Lower leg skin (tissue), 4 donors: ENCODE results near the gene ZNF48. TPM values are rescaled to one million over a fixed set of nuclear protein-coding genes. Genes with fewer than 3 reads are reported as not detected.

Experiments
- DNase-seq, 2 donors: peaks; one replicate each; pipeline ENCODE4 v3.0.0-alpha.2; 2019; ENCODE audit warnings: low spot score in 2 of 2
- H3K4me3 ChIP-seq: fragments of 200-600 bp; sonication (generic); 2 replicates; pipeline ENCODE4 v1.5.1; 2017; ENCODE audit warnings: mild to moderate bottlenecking, low read depth; ENCODE audit not compliant: poor library complexity, severe bottlenecking
- CTCF ChIP-seq, 3 donors: fragments of 450-650 bp; IDR thresholded peaks; one replicate each; pipeline ENCODE4 v1.5.1; 2016; ENCODE audit warnings: antibody characterized with exemption in 3 of 3, mild to moderate bottlenecking in 3 of 3, moderate library complexity in 2 of 3
- POLR2A ChIP-seq, 2 donors: fragments of 450-650 bp; IDR thresholded peaks; one replicate each; pipeline ENCODE4 v1.6.1; 2016 to 2017; ENCODE audit warnings: antibody characterized with exemption in 2 of 2, mild to moderate bottlenecking in 1 of 2, moderate library complexity in 1 of 2
- WGBS, 2 donors: methylation state at CpG; one replicate each; pipeline ENCODE4 v1.1.5; 2018; 5-methylcytosine and 5-hydroxymethylcytosine counted together
- intact Hi-C: fragments of 100-400 bp; cut with DNase I; formaldehyde crosslinking; loops from one replicate; pipeline ENCODE4 v1.15.0; 2023; ENCODE audit warnings: low total_unique reads
- total RNA-seq, 4 donors: library from RNA; depleted of rRNA; stranded (reverse); fragments of >200 nt; gene quantifications; one replicate each; pipeline ENCODE4 v1.1.0, GENCODE V29; 2016

ZNF48 gene
- total RNA-seq, 4 donors from 2014 or later, result 8.3 to 15.6 (median 10.5) TPM

DNA sequence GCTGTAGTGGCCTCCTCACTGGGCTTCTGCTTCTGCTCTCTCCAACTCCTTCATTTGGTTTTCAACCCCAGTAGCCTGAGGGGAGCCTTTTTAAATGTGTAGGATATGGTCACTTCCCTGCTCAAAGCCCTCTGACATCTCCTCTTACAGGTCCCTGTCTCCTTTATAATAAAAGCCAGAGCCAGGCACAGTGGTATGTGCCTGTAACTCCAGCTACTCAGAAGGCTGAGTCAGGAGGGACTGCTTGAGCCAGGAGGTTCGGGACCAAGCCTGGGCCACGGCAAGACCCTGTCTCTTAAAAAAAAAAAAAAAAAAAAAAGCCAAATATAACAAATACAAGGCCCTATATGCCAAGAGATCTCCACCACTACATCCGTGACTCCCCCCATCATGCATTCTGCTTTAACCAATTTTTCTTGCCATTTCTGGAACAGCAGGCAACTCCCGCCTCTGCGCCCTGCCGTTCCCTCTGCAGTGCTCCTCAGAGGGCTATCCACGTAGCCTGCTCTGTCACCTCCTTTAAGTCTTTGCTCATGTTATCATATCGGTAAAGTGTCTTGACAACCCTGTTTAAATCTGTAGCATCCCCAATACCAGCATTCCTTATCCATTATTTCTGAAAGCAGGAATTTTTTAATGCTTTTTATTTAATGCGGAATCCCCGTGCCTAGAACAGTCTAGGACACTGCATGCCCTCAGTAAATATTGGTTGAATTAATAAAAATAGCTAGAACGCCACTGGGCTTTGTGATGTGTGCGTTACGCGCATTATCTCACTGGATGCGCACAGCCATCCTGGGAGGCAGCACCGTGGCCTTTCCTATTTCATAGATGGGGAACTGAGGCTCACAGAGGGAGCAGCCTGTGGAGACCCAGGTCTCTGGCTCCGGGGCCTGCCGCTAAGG, 21.7 kb downstream of the ZNF48 start:
- intact Hi-C loops, result no loop called here
- TF ChIP-seq POLR2A (IDR thresholded peaks at IDR 0.05) (no peak), CTCF (IDR thresholded peaks at IDR 0.05) (no peak)
- WGBS, 2 donors, result 56 to 59% methylated on average over 16 to 18 of the region's 18 CpGs
- H3K4me3 ChIP-seq, result peak overlapping the region; percentile 39
- DNase-seq, result no peak

GRCh38 chr16:30417529-30418349, 22.5 kb downstream of the ZNF48 start:
- 1 to 2% methylated on average over 22 to 31 of the region's 140 CpGs for WGBS, 2 donors
- peak overlapping the region; percentile 39 for H3K4me3 ChIP-seq
- peak; percentile 55 to 91 for DNase-seq
- intact Hi-C loops, result no loop called here
- no peak for TF ChIP-seq POLR2A (IDR thresholded peaks at IDR 0.05)
- TF ChIP-seq CTCF (IDR thresholded peaks at IDR 0.05), result no peak

DNA sequence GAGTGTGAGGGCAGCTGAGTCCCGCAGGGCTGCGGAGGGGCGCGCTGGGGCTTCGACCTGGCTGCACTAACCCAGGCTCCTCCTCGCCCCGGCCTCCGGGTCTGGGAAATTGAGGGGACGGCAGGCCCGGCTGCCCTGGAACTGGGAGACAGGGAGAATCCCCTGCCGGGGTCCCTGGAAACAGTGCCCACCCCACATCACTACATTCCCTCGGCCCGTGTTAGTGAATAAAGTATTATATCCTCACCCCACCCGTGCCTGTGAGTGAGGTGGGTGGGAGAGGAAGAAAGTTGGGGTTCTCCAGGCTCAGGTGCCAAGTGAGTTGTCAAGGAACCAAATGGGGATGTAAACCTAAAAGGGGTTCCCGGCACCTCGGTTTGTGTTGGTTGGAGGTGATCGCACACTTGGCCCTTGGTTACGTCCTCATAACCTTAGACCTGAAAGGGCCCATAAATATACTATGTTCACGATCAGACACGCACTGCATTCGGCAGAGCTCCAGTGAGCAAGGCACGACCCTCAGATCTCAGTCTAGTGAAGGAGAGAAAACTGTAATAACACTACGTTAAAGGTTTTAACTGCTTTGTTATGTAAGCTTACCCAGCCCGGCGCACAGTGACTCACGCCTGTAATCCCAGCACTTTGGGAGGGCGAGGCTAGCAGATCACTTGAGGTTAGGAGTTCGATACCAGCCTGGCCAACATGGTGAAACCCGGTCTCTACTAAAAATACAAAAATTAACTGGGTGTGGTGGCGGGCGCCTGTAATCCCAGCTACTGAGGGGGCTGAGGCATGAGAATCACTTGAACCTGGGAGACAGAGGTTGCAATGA, 23.3 kb downstream of the ZNF48 start:
- no peak overlapping the region for H3K4me3 ChIP-seq
- TF ChIP-seq POLR2A (IDR thresholded peaks at IDR 0.05) (no peak), CTCF (IDR thresholded peaks at IDR 0.05) (no peak)
- peak in 1 of 2 donors; percentile 89 for DNase-seq
- intact Hi-C loops, result no loop called here
- 49 to 68% methylated on average over 26 to 31 of the region's 31 CpGs for WGBS, 2 donors

- H3K4me3 ChIP-seq, result no peak overlapping the region
- intact Hi-C loops, result no loop called here
- no peak for DNase-seq
- TF ChIP-seq POLR2A (IDR thresholded peaks at IDR 0.05) (no peak), CTCF (IDR thresholded peaks at IDR 0.05) (no peak)
- WGBS, 2 donors, result 72 to 74% methylated on average over 5 of the region's 5 CpGs
Measured at GRCh38 chr16:30421010-30421409, 25.8 kb downstream of the ZNF48 start.

DNA sequence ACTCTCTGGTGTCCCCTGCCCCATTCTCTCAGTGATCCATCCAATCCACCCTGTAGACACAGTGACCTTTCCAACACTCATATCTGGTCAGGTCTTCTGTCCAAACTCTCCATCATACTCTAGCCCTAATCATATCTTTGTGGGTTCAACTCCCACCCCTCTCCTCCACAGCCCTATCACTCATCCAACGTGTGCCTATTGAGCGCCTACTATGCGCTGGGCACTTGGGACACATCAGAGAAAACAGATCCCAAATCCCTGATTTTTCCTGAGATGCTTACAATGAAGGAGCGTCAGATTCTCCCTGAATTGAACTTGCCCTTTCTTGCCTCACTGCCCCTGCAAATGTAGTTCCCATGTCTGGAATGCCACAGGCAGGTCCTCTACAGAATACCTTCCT, 32.8 kb downstream of the ZNF48 start:
- no peak overlapping the region for H3K4me3 ChIP-seq
- DNase-seq, result no peak
- intact Hi-C loops, result no loop called here
- TF ChIP-seq CTCF (IDR thresholded peaks at IDR 0.05) (no peak), POLR2A (IDR thresholded peaks at IDR 0.05) (no peak)
- WGBS, 2 donors, result 91 to 97% methylated on average over 4 of the region's 4 CpGs
